SK-N-SH (cell line): ENCODE measurements around the gene DDA1. TPM values are rescaled to one million over a fixed set of nuclear protein-coding genes. Genes with fewer than 3 reads are reported as not detected.

Experiments
- CTCF ChIA-PET: fragments of 300-600, 350-600 bp; formaldehyde crosslinking; extraction: SDS; loops from one replicate; lab custom pipeline; 2021; lab: Yijun Ruan, JAX
- POLR2A ChIA-PET: fragments of 350-600 bp; sonication (Branson Sonifier 250); formaldehyde crosslinking; extraction: SDS; loops from one replicate; lab custom pipeline; 2020; ENCODE audit warnings: antibody characterized with exemption, inconsistent platforms; lab: Yijun Ruan, JAX
- DNase-seq: peaks from one replicate; pipeline ENCODE4 v3.0.0; 2012
- H2AFZ ChIP-seq: fragments of 200-600 bp; sonication (generic); 2 replicates; pipeline ENCODE4 v1.8.1; 2016; ENCODE audit warnings: antibody characterized with exemption, mild to moderate bottlenecking, low read depth
- H3F3A ChIP-seq: fragments of 200-600 bp; sonication (generic); replicated peaks from 2 replicates; pipeline ENCODE3; 2016; ENCODE audit warnings: antibody characterized with exemption, mild to moderate bottlenecking; ENCODE audit not compliant: insufficient read depth
- H3K27ac ChIP-seq, 2 experiments: fragments of 200-500 bp in 1 of 2; fragments of 200-600 bp in 1 of 2; sonication (Bioruptor generic) in 1 of 2; sonication (generic), shearing (Covaris generic) in 1 of 2; 2 replicates each; pipeline versions ENCODE4 v1.5.1 to v1.6.1; 2014 to 2016; ENCODE audit warnings: low read depth in 2 of 2, inconsistent platforms in 1 of 2, low read length in 1 of 2, mild to moderate bottlenecking in 1 of 2, mixed read lengths in 1 of 2
- H3K27me3 ChIP-seq: fragments of 200-600 bp; sonication (generic), shearing (Covaris generic); 2 replicates; pipeline ENCODE4 v1.6.1; 2016; ENCODE audit warnings: mixed run types; ENCODE audit not compliant: insufficient read depth
- H3K36me3 ChIP-seq, 2 experiments: fragments of 200-500 bp in 1 of 2; fragments of 200-600 bp in 1 of 2; sonication (Bioruptor generic) in 1 of 2; sonication (generic) in 1 of 2; replicated peaks in 1 of 2; 2 replicates each; pipeline versions ENCODE3 to v1.5.1; 2014 to 2016; ENCODE audit warnings: low read length in 1 of 2, mild to moderate bottlenecking in 1 of 2; ENCODE audit not compliant: insufficient read depth in 2 of 2, control insufficient read depth in 1 of 2
- H3K4me1 ChIP-seq, 2 experiments: fragments of 200-500 bp in 1 of 2; fragments of 200-600 bp in 1 of 2; sonication (Bioruptor generic) in 1 of 2; sonication (generic), shearing (Covaris generic) in 1 of 2; 2 replicates each; pipeline versions ENCODE4 v1.5.1 to v1.6.1; 2014 to 2016; ENCODE audit warnings: low read depth in 1 of 2, low read length in 1 of 2, mixed run types in 1 of 2; ENCODE audit not compliant: insufficient read depth in 2 of 2, control insufficient read depth in 1 of 2
- H3K4me2 ChIP-seq: fragments of 200-600 bp; sonication (generic), shearing (Covaris generic); 2 replicates; pipeline ENCODE4 v1.6.1; 2017; ENCODE audit warnings: mixed run types
- H3K4me3 ChIP-seq, 2 experiments: fragments of 200-500 bp in 1 of 2; fragments of 200-600 bp in 1 of 2; sonication (Bioruptor generic) in 1 of 2; sonication (generic), shearing (Covaris generic) in 1 of 2; 2 replicates each; pipeline versions ENCODE4 v1.5.1 to v1.8.1; 2014 to 2016; ENCODE audit warnings: low read depth in 2 of 2, inconsistent platforms in 1 of 2, low read length in 1 of 2, mild to moderate bottlenecking in 1 of 2, mixed read lengths in 1 of 2, moderate library complexity in 1 of 2
- H3K79me2 ChIP-seq: fragments of 200-600 bp; sonication (generic); 2 replicates; pipeline ENCODE4 v1.8.1; 2017; ENCODE audit warnings: mild to moderate bottlenecking; ENCODE audit not compliant: insufficient read depth
- H3K9ac ChIP-seq: fragments of 200-600 bp; sonication (generic); 2 replicates; pipeline ENCODE4 v1.6.1; 2017; ENCODE audit warnings: mixed run types
- H3K9me2 ChIP-seq: fragments of 200-600 bp; sonication (generic); 2 replicates; pipeline ENCODE4 v1.6.1; 2017; ENCODE audit warnings: mixed run types
- H3K9me3 ChIP-seq: fragments of 200-600 bp; sonication (generic); 2 replicates; pipeline ENCODE4 v1.6.1; 2017; ENCODE audit warnings: mixed run types, mild to moderate bottlenecking, moderate library complexity
- H4K20me1 ChIP-seq: fragments of 200-600 bp; sonication (generic); 2 replicates; pipeline ENCODE4 v1.6.1; 2017; ENCODE audit warnings: mild to moderate bottlenecking, mixed run types; ENCODE audit not compliant: insufficient read depth
- CHD2 ChIP-seq: fragments of 150-350 bp; IDR thresholded peaks from 2 replicates; pipeline ENCODE4 v1.6.1; 2018; ENCODE audit warnings: low read length; ENCODE audit not compliant: partially characterized antibody
- ELF1 ChIP-seq: IDR thresholded peaks from 2 replicates; pipeline ENCODE4 v1.4.0; 2012
- EP300 ChIP-seq, 2 experiments: IDR thresholded peaks; 2 replicates each; pipeline versions ENCODE4 v1.4.0 to v1.6.1; 2012; ENCODE audit warnings: borderline replicate concordance in 1 of 2, low read depth in 1 of 2, low read length in 1 of 2
- FOSL2 ChIP-seq: IDR thresholded peaks from 2 replicates; pipeline ENCODE4 v1.4.0; 2012; ENCODE audit warnings: low read depth, mild to moderate bottlenecking, moderate library complexity, borderline replicate concordance
- GABPA ChIP-seq: IDR thresholded peaks from 2 replicates; pipeline ENCODE4 v1.4.0; 2012; ENCODE audit warnings: low read depth, mild to moderate bottlenecking
- IRF3 ChIP-seq: fragments of 150-350 bp; IDR thresholded peaks from 2 replicates; pipeline ENCODE4 v1.6.1; 2016; ENCODE audit warnings: mild to moderate bottlenecking, low read depth, low read length
- MEF2A ChIP-seq: IDR thresholded peaks from 2 replicates; pipeline ENCODE4 v1.4.0; 2012; ENCODE audit warnings: low read depth, borderline replicate concordance
- MXI1 ChIP-seq: IDR thresholded peaks from 2 replicates; pipeline ENCODE4 v1.6.1; 2012; ENCODE audit warnings: mild to moderate bottlenecking, low read depth, low read length, improper control_type of control experiment
- NRF1 ChIP-seq: IDR thresholded peaks from 2 replicates; pipeline ENCODE4 v1.6.1; 2012; ENCODE audit warnings: low read depth, mild to moderate bottlenecking, low read length
- PBX3 ChIP-seq: IDR thresholded peaks from 2 replicates; pipeline ENCODE4; 2012
- POLR2AphosphoS5 ChIP-seq: IDR thresholded peaks from 2 replicates; pipeline ENCODE4 v1.6.1; 2012; ENCODE audit warnings: low read depth, low read length
- RAD21 ChIP-seq: IDR thresholded peaks from 2 replicates; pipeline ENCODE4 v1.6.1; 2012; ENCODE audit warnings: mild to moderate bottlenecking, low read length
- RCOR1 ChIP-seq: fragments of 150-350 bp; IDR thresholded peaks from 2 replicates; pipeline ENCODE4 v1.6.1; 2017; ENCODE audit warnings: antibody characterized with exemption, low read length
- RFX5 ChIP-seq: IDR thresholded peaks from 2 replicates; pipeline ENCODE4 v1.6.1; 2012; ENCODE audit warnings: mild to moderate bottlenecking, improper control_type of control experiment, low read length
- SIN3A ChIP-seq: IDR thresholded peaks from 2 replicates; pipeline ENCODE4 v1.6.1; 2012; ENCODE audit warnings: low read depth, mild to moderate bottlenecking, low read length, moderate library complexity, borderline replicate concordance
- TAF1 ChIP-seq: IDR thresholded peaks from 2 replicates; pipeline ENCODE4 v1.6.1; 2012; ENCODE audit warnings: low read depth, mild to moderate bottlenecking, low read length, moderate library complexity, borderline replicate concordance
- TCF12 ChIP-seq: IDR thresholded peaks from 2 replicates; pipeline ENCODE4 v1.4.0; 2012
- USF1 ChIP-seq: IDR thresholded peaks from 2 replicates; pipeline ENCODE4 v1.4.0; 2012; ENCODE audit warnings: low read depth, borderline replicate concordance
- YY1 ChIP-seq: IDR thresholded peaks from 2 replicates; pipeline ENCODE4 v1.4.0; 2012; ENCODE audit warnings: low read depth, mild to moderate bottlenecking
- WGBS: methylation state at CpG from one replicate; pipeline ENCODE4 v1.1.6; 2017; ENCODE audit warnings: low lambda C conversion rate; 5-methylcytosine and 5-hydroxymethylcytosine counted together
- polyA plus RNA-seq, 3 experiments: library from polyadenylated mRNA; depleted of rRNA; stranded (reverse); fragments of >200 nt; gene quantifications; 2 replicates each; pipeline ENCODE4 v1.2.3, GENCODE V29; 2012

DDA1 gene
- polyA plus RNA-seq, 1 of the 3 experiments (the other 2 are of a cell fraction): 135 TPM

- Histone ChIP-seq H3K9me2 (no peaks in the 10 kb centered on the region), H3K9me3 (no peaks in the 10 kb centered on the region), H4K20me1 (no peaks in the 10 kb centered on the region), H3K4me3 (no peak overlapping the region)
- DNase-seq: no peak
- POLR2A ChIA-PET: interaction anchor here (0.6 to 2.2 kb wide), 6 partner anchors 14 to 51 kb away, joined by 3 to 14 read pairs (median 6); partner anchors contain the start of genes ANKLE1, OCEL1 and USE1
- TF ChIP-seq TAF1 (no peak), RAD21 (no peak), EP300 (IDR thresholded peaks at IDR 0.05; ENCODE audit: borderline replicate concordance in 1 of 2, low read depth in 1 of 2, low read length in 1 of 2) (no peak), RFX5 (no peak), FOSL2 (no peak), USF1 (no peak), PBX3 (no peak), YY1 (no peak), CHD2 (no peak), SIN3A (no peak), MEF2A (no peak)
- TF ChIP-seq, all 33 proteins: peak for 0
- peaks cover 0 to 6% of the 10 kb centered on the region in 2 experiments; a peak in 1 of 4 replicates for H3K4me1 ChIP-seq
- 98% methylated on average over 12 of the region's 12 CpGs for WGBS
- peaks cover 31% of the 10 kb centered on the region; the same call in 1 of the 2 replicates for H3K79me2 ChIP-seq
- peaks cover 11% of the 10 kb centered on the region for H3F3A ChIP-seq
- H3K27me3 ChIP-seq: no peaks in the 10 kb centered on the region
- H3K27ac ChIP-seq: peak overlapping the region in 1 of 2 experiments; percentile 26; a peak in 2 of 4 replicates
- no peak overlapping the region for H3K9ac ChIP-seq
- peaks cover 7% of the 10 kb centered on the region in 2 experiments for H3K36me3 ChIP-seq
- peak overlapping the region; percentile 85; the same call in 1 of the 2 replicates for H2AFZ ChIP-seq
- H3K4me2 ChIP-seq: no peak overlapping the region
- CTCF ChIA-PET: interaction anchor here (1.3 kb wide), 1 partner anchor 15 kb away, joined by 5 read pairs; no protein-coding TSS in a partner anchor
Measured at GRCh38 chr19:17266589-17266974, 42.8 kb upstream of the DDA1 start.

GRCh38 chr19:17266975-17267788 lies 42.2 kb upstream of the DDA1 start, which contains the start of gene BABAM1:
Gene BABAM1, plus strand, starts transcription at chr19:17267443. Its CDS starts 1,364 bp downstream, at chr19:17268807.
- ChIA-PET POLR2A (interaction anchor here (0.6 to 2.2 kb wide), 8 partner anchors 12 to 52 kb away, joined by 3 to 14 read pairs (median 4); partner anchors contain the start of genes ANKLE1, OCEL1 and USE1), CTCF (interaction anchor here (1.1 to 1.4 kb wide), 2 partner anchors 13 to 61 kb away, joined by 4 to 5 read pairs; no protein-coding TSS in a partner anchor)
- Histone ChIP-seq H3K4me3 (peak within 1 kb of the TSS; percentile 84 to 98), H4K20me1 (no peaks in the 10 kb centered on the region), H3K27ac (peak within 1 kb of the TSS; percentile 76 to 77), H3K4me1 (peaks cover 0 to 6% of the 10 kb centered on the region in 2 experiments; a peak in 1 of 4 replicates), H2AFZ (peak within 1 kb of the TSS; percentile 85), H3K9ac (peak within 1 kb of the TSS; percentile 83), H3K9me2 (no peaks in the 10 kb centered on the region), H3K4me2 (peak within 1 kb of the TSS; percentile 97), H3K27me3 (no peaks in the 10 kb centered on the region), H3F3A (peaks cover 11% of the 10 kb centered on the region), H3K79me2 (peaks cover 31% of the 10 kb centered on the region; the same call in 1 of the 2 replicates), H3K9me3 (no peaks in the 10 kb centered on the region), H3K36me3 (peaks cover 7 to 9% of the 10 kb centered on the region in 2 experiments)
- peak; percentile 96 for DNase-seq
- WGBS: 0% methylated on average over 25 of the region's 27 CpGs
- peak; percentile 92 for TF ChIP-seq RFX5
- TF ChIP-seq IRF3: peak; percentile 97
- TF ChIP-seq ELF1: peak; percentile 76
- peak; percentile 74 for TF ChIP-seq SIN3A
- TF ChIP-seq GABPA: peak; percentile 94
- TF ChIP-seq RCOR1: no peak
- TF ChIP-seq TAF1: peak; percentile 96
- TF ChIP-seq NRF1: peak; percentile 41; the same call in 1 of the 2 replicates
- TF ChIP-seq YY1: peak; percentile 98
- peak; percentile 86 for TF ChIP-seq CHD2
- TF ChIP-seq MXI1: 0 out of 2 replicates have a peak, but pooled peaks have one; percentile 24
- TF ChIP-seq TCF12: peak; percentile 8; the same call in 1 of the 2 replicates
- peak; percentile 84 for TF ChIP-seq PBX3
- peak; percentile 80 for TF ChIP-seq POLR2AphosphoS5
